AG08396 (cell line): ENCODE measurements around the gene RANBP17.

ENCODE experiments used
- DNase-seq: peaks from one replicate; pipeline ENCODE4 v3.0.0; 2012; ENCODE audit warnings: low spot score, mixed read lengths

RANBP17 gene

DNA sequence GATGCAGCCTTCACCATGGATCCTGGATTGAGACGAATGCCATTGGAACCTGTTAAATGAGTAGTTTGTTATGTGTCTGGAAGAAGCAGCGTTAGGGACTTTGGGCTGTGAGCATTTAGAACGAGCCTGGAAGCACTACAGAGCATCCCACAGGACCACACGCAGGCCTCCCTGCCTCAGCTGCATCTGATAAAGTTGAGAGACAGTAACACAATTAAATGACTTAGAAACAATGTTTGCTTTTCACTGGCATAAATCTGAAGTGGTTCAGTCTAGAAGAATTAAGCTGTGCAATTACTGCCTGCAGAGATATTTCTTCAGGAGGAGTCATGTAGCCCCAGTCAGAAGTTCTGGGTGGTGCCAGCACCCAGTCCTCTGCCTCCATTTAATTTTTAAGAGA, 437.4 kb downstream of the RANBP17 start:
- DNase-seq: no peak

DNA sequence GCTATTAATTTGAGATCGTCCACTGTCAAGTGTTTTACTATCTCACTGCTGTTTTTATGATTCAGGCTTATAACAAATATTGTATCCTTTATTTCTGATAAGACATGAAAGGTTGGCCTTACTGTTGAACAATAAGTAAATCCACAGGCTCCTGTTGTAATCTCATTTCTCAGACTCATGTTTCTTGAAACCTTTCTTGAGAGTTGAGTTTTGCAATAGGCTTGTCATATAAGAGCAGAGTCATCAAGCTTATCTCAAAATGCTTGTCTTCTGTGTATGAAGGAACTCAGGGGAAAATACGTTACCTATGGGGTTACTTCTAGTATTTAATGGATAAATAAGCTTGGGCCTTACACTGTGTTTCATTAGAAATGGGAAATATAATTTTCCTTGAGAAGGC, 438.0 kb downstream of the RANBP17 start:
- DNase-seq: no peak

DNA sequence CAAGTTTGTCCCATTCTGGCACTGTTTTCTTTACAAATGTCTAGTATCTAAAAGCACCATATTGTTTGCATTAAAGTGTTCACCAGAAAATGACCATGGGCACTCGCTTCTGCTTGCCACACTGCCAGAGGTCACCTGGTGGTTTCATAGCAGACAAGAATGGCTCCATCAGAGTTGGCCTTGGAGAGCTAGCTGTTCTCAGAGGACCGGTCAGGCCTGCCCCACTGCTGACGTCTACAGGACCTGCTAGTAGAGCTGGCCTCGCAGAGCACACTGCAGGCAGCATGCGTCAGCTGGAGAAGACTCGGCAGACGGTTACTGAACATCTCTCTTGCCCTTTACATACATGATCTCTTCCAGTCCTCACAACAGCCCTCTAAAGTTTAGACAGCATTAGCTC, 438.5 kb downstream of the RANBP17 start:
- DNase-seq: no peak

DNA sequence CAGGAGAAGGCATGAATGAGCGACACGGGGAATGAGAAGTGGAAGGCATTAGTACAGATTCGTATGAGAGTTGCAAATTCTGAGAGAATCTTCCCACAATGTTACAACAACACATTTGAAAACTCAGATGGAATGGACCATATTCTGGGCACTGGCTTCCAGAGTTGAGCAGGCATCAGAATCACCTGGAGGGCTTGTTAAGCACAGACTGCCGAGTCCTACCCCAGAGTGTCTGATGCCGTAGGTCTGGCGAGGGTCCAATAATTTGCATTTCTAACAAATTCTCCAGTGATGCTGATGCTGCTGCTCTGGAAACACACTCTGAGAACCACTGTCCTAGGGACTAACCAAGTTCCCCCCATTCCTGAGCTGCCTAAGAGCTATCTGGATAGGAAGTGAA, 444.3 kb downstream of the RANBP17 start:
- no peak for DNase-seq

DNA sequence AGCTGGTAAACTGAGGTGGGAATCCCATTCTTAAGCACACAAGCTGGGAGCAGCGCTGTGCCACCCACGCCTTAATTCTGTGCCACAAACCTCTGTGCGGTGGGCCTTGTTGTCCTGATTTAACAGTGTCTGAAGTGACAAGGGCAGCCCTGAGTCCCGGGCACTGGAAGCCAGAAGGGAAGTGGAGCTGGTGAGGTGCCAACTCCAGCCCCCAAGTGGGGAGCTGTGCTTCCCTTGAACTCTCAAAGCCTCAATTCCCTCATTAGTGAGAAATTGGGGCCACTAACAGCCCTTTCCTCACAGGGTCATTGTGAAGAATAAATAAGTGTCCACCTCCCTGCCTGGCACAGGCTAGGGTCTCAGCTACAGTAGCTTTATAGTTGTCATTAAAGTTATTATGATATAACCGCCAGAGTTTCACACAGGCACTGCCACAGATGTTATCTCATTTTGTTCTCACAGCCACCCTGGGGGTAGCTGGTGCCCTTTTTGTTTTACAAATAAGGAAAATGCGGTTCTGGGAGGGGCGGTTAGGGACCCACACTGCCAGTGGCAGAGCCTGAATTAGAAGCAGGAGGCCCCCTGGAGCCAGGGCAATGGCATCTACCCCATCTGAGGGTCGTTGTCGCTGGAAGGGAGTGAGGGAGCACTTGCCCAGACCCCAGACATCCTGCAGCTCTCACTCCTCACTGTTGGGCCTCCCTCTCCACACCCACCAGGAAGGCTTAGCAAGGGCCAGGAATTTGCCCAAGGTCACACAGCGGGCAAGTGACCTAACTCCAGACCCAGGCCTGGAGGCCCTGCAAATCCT, 445.2 kb downstream of the RANBP17 start:
- DNase-seq: no peak

DNA sequence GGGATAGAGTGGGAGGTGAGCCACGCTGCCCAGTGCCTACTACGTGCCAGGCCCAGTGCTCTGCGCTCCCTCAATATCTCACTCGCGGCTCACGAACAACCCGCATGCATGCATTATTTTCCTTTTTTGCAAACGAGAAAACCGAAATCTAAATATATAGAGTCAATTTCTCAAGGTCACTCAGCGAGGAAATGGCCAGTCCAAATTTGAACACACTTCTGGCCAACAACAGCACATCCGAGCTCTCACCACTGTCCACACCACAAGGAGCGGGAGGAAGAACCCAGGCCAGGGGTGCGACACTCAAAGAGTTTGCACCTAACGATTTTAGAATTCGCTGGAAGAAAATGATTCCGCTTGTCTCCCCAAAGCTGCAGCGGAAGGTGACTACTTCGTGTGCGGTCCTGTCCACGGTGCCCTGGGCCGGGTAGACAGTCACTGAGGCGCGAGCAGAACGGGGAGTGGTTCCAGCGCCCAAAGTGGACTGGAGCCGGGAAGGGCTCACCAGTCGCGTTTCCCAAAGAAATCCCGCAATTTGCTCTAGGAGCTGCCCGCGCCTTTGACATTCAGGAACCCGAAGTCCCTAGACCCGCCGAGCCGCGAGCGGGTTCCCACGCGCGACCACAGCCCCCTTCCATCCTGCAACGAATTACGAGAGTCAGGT, 446.1 kb downstream of the RANBP17 start:
- no peak for DNase-seq

DNA sequence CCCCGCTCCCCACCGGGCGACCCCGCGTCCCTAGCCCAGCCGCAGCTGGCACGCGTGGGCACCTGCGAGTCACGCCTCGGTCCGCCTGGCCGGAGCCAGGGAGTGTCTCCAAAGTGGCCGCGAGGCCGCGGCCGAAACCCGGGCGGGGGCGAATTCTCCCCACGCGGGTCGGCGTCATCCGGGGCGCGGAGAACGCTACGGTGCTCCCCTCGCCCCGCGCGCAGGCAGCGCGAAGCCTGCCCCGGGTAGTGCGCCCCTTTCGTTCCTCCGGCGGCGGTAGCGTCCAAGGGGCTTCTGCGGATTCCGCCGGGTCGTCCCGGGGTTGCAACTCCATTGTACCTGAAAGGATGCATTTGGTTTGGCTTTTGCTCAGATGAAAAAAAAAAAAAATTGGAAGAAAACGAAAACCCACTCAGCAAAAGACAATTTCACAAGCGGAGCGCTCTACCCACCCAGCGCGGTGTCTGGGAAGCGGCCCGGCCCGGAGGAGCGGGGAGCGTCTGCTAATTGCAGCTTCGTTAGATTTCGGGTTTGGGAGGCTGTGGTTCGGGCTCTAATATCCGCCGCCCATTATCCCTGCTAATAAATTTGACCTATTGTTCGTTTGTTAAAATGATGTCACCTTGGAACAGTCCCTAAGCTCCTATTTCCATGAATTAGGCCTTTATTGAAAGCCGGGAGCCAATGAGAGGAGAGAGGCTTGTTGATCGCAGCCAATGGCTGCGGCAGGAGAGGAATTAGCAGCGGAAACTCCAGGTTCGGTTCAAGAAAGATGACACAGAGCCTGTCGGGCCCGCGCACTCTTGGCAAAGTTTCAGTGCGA, 446.8 kb downstream of the RANBP17 start, which contains the start of gene TLX3:
Gene TLX3, plus strand, starts transcription at position 796 of the 823 bp plus-strand sequence. CDS start 118 bp downstream, outside the sequence.
- peak; percentile 38 for DNase-seq

DNA sequence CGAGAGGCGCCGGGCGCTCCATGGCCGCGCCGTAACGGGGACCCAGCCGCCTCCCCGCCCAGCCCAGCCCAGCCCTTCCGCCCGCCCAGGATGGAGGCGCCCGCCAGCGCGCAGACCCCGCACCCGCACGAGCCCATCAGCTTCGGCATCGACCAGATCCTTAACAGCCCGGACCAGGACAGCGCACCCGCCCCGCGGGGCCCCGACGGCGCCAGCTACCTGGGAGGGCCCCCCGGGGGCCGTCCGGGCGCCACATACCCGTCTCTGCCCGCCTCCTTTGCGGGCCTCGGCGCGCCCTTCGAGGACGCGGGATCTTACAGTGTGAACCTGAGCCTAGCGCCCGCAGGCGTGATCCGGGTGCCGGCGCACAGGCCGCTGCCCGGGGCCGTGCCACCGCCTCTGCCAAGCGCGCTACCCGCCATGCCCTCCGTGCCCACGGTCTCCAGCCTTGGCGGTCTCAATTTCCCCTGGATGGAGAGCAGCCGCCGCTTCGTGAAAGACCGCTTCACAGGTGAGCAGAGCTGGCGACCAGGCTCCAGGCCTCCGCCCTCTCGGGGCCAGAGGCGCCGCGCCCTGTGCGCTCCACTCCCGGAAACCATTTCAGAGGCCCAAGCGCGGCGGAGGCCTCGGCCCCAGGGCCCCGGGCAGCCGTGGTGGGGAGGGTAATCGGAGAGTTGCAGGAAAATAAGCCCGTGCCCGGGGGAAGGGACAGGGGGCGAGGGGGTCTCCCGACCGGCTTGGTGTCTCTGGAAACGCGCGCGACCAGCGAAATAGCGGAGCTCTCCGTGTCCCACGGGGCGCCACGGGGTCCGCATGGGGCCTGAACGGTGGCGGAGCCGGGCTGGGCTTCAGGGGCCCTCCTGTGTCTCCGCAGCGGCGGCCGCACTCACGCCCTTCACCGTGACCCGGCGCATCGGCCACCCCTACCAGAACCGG, 447.7 kb downstream of the RANBP17 start:
- DNase-seq: peak; percentile 12

DNA sequence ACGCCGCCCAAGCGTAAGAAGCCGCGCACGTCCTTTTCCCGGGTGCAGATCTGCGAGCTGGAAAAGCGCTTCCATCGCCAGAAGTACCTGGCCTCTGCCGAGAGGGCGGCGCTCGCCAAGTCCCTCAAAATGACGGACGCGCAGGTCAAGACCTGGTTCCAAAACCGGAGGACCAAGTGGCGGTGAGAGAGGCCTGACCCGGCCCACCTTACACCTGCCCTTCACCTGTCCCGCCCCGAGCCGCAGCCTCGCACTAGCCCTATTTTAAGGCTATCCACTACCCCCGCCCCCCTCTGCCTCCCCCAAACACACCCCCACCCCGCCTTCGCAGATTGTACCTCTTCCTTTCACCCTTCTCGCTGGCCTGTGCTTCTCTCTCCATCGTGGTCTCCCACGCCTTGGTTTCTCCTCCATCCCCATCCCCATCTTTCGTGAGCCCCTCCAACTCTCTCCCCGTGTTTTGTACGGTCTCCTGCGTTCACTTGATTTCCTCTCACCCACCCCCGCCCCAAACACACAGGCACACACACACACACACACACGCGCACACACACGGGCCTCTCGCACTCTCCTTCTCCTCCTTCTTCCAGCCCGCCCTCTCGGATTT, 448.5 kb downstream of the RANBP17 start:
- DNase-seq: peak; percentile 25

DNA sequence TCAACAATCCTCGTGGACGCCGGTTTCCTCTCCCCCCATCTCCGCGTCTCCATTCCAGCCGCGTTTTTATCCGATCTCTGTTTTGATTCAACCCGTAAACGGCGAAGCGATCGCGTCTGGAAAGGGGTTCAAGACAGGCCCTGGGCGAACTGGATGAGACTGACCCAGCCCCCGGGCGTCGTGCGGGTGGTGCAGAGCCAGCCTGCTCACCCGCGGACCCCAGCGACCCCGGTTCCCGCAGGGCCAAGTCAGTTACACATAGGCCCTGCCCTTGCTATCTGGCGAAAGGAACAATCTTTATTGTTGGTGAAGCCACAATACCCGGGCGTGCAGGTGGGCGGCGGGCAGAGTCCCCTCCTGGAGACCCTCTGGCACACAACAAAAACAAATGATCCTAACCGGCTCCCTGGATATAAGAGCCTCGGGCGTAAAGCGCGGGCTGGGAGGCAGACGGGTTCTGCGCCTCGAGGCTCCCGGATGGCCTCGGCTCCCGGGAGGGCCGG, 449.1 kb downstream of the RANBP17 start:
- peak; percentile 12 for DNase-seq

DNA sequence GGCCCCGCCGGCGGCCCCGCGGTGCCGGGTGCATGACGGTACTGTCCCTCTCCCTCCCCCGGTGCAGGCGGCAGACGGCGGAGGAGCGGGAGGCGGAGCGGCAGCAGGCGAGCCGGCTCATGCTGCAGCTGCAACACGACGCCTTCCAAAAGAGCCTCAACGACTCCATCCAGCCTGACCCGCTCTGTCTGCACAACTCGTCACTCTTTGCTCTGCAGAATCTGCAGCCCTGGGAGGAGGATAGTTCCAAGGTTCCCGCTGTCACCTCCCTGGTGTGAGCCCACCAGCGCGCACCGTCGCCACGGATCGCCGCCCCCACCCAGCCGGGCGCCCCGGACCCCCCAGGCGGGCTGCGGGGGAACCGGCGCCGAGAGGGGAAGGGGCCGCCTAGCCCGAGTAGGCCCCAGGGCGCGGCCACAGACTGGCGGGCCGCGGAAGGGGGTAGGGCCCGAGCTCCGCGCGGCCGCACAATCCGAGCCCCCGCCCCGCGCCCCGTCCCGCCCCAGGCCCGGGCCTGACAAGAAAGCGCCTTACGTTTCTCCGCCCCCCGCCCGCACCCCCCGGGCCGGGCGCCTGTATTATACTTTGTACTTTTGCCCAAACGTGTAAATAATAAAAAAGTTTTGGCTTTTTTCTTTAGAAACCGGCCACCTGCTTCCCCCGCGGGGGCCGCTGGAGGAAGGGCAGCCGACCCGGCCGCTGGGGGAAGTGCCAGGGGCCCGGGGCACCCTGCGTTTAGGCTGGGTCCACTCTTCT, 449.7 kb downstream of the RANBP17 start:
- DNase-seq: peak; percentile 63

DNA sequence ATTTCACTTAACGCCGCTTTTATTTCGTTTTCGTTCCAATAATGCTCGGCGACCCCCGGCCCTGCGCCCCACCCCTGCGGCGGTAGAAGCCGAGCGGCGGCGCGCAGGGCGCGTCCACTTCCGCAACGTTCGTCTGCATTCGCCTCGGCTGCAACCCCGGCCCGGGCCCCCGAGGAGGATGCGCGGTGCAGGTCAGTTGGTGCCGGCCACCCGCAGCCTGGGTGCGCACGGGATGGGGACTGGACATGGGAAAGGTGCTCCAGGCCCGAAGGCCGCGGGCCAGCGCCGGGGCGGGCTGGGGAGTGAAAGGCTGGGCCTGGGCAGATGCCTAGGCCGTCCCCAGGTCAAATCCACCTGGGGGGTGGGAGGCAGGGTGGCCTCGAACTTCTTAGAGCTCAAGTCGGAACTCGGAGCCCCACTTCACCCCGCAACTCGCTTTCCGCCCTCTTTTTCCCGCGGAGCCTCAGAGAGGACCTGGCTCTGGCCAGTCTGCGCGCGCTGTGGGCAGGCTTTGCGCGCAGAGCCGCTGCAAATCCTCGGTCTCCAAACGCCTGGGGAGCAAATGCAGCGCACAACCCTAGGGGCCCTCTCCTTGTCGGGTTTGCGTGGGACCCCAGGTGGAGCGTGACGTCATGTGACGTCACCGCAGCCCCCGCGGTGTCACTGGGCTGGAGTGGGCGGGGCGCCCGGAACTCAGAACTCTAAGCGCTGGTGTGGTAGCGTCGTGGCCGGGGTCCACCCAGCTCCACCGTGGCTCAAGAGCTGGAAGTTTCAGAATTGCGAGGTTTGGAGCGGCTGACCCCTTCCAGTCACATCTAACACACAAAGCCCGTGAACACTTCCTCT, 450.5 kb downstream of the RANBP17 start:
- DNase-seq: no peak

DNA sequence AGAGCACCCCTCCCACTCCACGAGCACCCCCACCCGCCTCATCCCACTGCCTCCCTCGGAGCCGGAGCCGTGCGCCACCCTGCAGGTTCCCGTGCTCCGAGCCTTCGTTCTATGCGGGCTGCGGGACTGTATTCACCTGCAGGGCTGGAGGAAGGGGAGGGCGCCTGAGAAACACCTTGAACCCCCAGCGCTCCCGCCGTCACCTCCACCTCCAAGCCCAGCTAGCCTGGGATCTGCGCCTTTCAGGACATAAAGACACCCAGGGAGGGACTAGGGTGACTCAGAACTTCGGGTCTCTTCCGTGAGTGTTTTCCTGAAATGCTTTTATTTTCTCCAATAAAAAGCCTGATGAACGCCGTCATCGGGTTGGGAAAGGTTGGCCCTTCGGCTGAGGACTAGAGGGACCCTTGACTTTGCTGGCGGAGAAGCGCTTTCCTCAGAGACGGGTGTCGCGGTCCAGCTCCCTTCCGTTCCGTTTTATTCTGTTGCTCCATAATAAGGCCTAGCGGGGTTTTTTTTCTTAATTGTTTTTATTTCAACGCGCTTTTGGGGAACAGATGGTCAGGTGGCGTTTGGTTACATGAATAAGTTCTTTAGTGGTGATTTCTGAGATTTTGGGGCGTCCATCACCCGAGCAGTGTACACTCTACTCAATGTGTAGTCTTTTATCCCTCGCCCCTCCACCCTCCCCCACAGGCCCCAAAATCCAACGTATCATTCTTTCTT, 451.8 kb downstream of the RANBP17 start:
- no peak for DNase-seq

DNA sequence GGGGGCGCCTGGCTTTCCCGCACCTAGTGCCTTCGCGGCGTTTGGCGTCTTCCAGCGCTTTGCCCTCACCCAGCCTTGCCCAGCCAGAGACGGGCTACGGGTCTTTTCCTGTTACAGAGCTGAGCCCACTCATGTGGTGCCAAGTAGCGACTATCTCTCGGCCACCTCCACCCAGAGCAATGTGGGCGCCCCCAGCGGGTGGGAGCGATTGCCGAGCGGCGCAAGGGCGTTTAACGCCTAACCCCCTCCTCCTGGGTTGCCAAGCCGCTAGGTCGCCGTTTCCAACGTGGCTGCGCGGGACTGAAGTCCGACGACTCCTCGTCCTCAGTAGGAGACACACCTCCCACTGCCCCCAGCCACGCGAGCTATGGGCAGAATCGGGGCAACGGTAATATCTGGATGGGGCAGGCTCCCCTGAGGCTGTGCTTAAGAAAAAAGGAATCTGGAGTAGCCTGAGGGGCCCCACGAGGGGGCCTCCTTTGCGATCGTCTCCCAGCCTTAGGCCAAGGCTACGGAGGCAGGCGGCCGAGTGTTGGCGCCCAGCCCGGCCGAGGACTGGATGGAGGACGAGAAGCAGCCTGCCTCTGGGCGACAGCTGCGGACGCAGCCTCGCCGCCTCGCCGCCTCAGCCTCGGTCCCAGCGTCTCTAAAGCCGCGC, 453.0 kb downstream of the RANBP17 start:
- DNase-seq: peak; percentile 42

DNA sequence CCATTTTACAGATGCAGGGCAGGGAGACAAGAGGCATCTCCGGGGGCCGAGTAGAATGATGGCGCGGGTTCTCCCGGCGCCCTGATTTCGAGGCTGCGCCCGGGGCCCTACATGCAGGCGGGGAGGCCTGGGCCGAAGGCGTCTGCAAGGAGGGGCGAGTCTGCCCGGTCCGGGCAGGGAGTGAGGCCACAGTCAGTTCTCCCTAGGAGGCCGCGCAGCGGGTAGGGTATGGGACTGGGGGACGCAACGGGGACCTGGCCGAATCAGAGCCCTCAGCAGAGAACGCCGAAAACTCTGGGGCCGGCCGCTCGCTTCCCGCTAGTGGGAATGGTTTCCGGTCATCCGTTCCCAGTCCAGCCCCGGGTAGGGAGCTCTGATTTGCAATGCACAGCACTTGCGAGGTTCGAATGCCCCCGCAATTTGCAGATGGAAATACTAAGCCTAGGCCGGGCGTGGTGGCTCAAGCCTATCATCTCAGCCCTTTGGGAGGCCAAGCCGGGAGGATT, 453.6 kb downstream of the RANBP17 start:
- DNase-seq: no peak

DNA sequence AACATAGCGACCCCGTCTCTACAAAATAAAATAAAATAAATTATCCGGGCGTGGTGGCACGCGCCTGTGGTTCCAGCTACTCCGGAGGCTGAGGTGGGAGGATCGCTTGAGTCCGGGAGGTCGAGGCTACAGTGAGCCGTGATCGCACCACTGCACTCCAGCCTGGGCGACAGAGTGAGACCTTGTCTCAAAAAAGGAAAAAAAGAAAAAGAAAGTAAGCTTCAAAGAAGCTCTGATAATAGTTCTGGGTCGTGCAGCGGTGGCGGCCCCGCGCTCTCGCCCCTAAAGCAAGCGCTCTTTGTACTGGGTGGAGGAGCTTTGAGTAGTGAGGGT, 454.1 kb downstream of the RANBP17 start:
- DNase-seq: no peak

DNA sequence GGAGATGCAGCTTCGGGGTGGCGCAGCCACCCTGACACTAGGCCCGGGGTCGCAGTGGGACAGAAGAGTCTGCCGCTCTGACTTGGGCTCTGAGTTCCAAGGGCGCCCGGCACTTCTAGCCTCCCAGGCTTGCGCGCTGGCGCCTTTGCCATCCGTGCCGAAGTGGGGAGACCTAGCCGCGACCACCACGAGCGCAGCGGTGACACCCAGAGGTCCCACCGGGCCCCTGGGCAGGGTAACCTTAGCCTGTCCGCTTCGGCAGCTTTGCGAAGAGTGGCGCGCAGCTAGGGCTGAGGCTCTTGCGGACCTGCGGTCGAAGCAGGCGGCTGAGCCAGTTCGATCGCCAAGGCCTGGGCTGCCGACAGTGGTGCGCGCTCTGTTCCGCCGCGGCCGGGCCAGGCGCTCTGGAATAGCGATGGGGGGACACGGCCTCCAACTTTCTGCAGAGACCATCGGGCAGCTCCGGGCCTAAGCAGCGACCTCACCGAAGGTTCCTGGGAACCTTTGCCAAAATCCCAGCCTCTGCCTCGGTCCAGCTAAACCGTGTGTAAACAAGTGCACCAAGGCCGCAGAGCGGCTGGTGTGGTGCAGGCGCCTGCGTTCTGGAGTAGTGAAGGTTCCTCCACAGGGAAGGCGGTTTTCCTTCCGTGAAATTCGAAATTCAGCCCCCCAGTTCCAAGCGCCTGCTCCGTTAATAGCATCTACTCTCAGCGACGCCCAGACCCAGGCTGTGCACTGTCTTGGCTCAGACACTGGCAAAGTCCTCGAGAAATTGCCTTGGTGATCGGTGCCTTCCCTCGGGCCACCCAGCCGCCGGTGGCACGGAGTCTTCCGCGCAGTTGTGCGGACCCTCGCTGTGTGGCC, 454.7 kb downstream of the RANBP17 start:
- DNase-seq: no peak
